ENCODE data around the gene KRT5. TPM values are rescaled to one million over a fixed set of nuclear protein-coding genes. Genes with fewer than 3 reads are reported as not detected.

Gene KRT5
- total and polyA plus RNA-seq, 4 donors, result 0.08 TPM; not detected in 3

- no peak overlapping the region for H3K27ac ChIP-seq (ENCODE audit: low read depth in 1 of 2, low read length in 2 of 2)
- H3K36me3 ChIP-seq (ENCODE audit: control insufficient read depth in 4 of 4, insufficient read depth in 3 of 4, low read depth in 1 of 4, low read length in 3 of 4), result no peaks in the 10 kb centered on the region
- TF ChIP-seq HNF4A (conservative IDR thresholded peaks at IDR 0.05) (no peak), RXRA (IDR thresholded peaks at IDR 0.05) (no peak), HNF4G (IDR thresholded peaks at IDR 0.05) (no peak), GABPA (IDR thresholded peaks at IDR 0.05 in 1 of 2, conservative IDR thresholded peaks at IDR 0.05 in 1 of 2) (no peak), JUND (IDR thresholded peaks at IDR 0.05) (no peak), RAD21 (IDR thresholded peaks at IDR 0.05) (no peak), FOXA2 (IDR thresholded peaks at IDR 0.05) (no peak), MAX (IDR thresholded peaks at IDR 0.05) (no peak), REST (IDR thresholded peaks at IDR 0.05) (no peak), CTCF (IDR thresholded peaks at IDR 0.05; ENCODE audit: low read depth, low read length, missing input control) (no peak), NR2F2 (IDR thresholded peaks at IDR 0.05) (no peak), EGR1 (IDR thresholded peaks at IDR 0.05; ENCODE audit: low read depth in 2 of 2) (no peak)
- no peak overlapping the region for H3K4me3 ChIP-seq (ENCODE audit: low read depth in 1 of 3, low read length in 3 of 3)
- WGBS, result 84% methylated on average over 10 of the region's 10 CpGs
- no peaks in the 10 kb centered on the region for H3K27me3 ChIP-seq (ENCODE audit: control insufficient read depth in 4 of 4, insufficient read depth in 4 of 4, low read length in 3 of 4)
- no peaks in the 10 kb centered on the region for H3K4me1 ChIP-seq (ENCODE audit: control insufficient read depth in 4 of 4, insufficient read depth in 4 of 4, low read length in 3 of 4)
- H3K9ac ChIP-seq (ENCODE audit: low read depth in 1 of 2, low read length in 2 of 2), result no peak overlapping the region
- peak; percentile 27 for DNase-seq (ENCODE audit: low spot score)
- H3K9me3 ChIP-seq (ENCODE audit: control insufficient read depth in 4 of 4, low read length in 3 of 4), result no peaks in the 10 kb centered on the region
These were observed 1.5 kb upstream of the KRT5 start for GRCh38 chr12:52521568-52522266.

GRCh38 chr12:52521175-52521567 is 977 bp upstream of the KRT5 start:
- H3K27ac ChIP-seq (ENCODE audit: low read depth in 1 of 2, low read length in 2 of 2), result no peak overlapping the region
- H3K9ac ChIP-seq (ENCODE audit: low read depth in 1 of 2, low read length in 2 of 2), result no peak overlapping the region
- 80% methylated on average over 10 of the region's 10 CpGs for WGBS
- no peaks in the 10 kb centered on the region for H3K9me3 ChIP-seq (ENCODE audit: control insufficient read depth in 4 of 4, low read length in 3 of 4)
- no peaks in the 10 kb centered on the region for H3K27me3 ChIP-seq (ENCODE audit: control insufficient read depth in 4 of 4, insufficient read depth in 4 of 4, low read length in 3 of 4)
- no peak overlapping the region for H3K4me3 ChIP-seq (ENCODE audit: low read depth in 1 of 3, low read length in 3 of 3)
- no peaks in the 10 kb centered on the region for H3K4me1 ChIP-seq (ENCODE audit: control insufficient read depth in 4 of 4, insufficient read depth in 4 of 4, low read length in 3 of 4)
- TF ChIP-seq SP1 (IDR thresholded peaks at IDR 0.05) (no peak), REST (IDR thresholded peaks at IDR 0.05) (no peak), GABPA (IDR thresholded peaks at IDR 0.05 in 1 of 2, conservative IDR thresholded peaks at IDR 0.05 in 1 of 2) (no peak), JUND (IDR thresholded peaks at IDR 0.05) (peak in 1 of 2 donors; percentile 70), ATF3 (IDR thresholded peaks at IDR 0.05) (no peak), HNF4G (IDR thresholded peaks at IDR 0.05) (no peak)
- H3K36me3 ChIP-seq (ENCODE audit: control insufficient read depth in 4 of 4, insufficient read depth in 3 of 4, low read depth in 1 of 4, low read length in 3 of 4), result no peaks in the 10 kb centered on the region
- peak; percentile 28 for DNase-seq (ENCODE audit: low spot score)

Data from liver (tissue), 9 donors.